OCI-LY1 (cell line): ENCODE results near the gene COPRS.

Experiments used
- EZH2 ChIP-seq: fragments of 200-600 bp; sonication (generic), shearing (Covaris generic); IDR thresholded peaks from 2 replicates; pipeline ENCODE4 v1.8.0; 2017; ENCODE audit warnings: borderline replicate concordance, mixed run types, mild to moderate bottlenecking, antibody characterized with exemption, low read length, moderate library complexity, mixed read lengths
- TF ChIP-seq, protein P1 (sequence below): fragments of 200-600 bp; sonication (generic), shearing (Covaris generic); IDR thresholded peaks from 2 replicates; pipeline ENCODE4 v1.5.1; 2017; ENCODE audit warnings: mild to moderate bottlenecking, antibody characterized with exemption, low read length, moderate library complexity, mixed read lengths

DNA sequence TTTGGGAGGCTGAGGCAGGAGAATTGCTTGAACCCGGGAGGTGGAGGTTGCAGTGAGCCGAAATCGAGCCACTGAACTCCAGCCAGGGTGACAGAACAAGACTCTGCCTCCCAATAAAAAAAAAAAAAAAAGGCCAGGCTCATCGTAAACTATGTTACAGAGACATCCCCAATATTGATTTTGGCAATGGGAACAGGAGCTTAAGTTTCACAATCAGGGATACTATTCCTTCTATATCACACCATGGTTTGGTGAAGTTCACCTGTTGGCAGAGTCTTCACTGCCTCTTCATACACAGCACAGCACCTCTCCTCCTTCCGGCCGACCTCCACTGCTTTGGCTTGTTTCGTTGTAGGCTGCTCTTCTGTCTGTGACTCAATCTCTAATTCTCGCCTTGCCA, 21.3 kb upstream of the COPRS start:
- TF ChIP-seq, protein P1, sequence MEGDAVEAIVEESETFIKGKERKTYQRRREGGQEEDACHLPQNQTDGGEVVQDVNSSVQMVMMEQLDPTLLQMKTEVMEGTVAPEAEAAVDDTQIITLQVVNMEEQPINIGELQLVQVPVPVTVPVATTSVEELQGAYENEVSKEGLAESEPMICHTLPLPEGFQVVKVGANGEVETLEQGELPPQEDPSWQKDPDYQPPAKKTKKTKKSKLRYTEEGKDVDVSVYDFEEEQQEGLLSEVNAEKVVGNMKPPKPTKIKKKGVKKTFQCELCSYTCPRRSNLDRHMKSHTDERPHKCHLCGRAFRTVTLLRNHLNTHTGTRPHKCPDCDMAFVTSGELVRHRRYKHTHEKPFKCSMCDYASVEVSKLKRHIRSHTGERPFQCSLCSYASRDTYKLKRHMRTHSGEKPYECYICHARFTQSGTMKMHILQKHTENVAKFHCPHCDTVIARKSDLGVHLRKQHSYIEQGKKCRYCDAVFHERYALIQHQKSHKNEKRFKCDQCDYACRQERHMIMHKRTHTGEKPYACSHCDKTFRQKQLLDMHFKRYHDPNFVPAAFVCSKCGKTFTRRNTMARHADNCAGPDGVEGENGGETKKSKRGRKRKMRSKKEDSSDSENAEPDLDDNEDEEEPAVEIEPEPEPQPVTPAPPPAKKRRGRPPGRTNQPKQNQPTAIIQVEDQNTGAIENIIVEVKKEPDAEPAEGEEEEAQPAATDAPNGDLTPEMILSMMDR, result no peak
- TF ChIP-seq EZH2, result no peak
